Activated naive CD4-positive, alpha-beta T cell treated with anti-CD3 and anti-CD28 coated beads, Interleukin-2, amount 50 U/mL, for 16 hours (primary cell): ENCODE data around the gene ZSCAN5B.
"Not testable (repeated sequence)": the region's sequence is repeated elsewhere in the genome, so short reads cannot be mapped to it uniquely, and the experiment has no call there.

Experiments
- DNase-seq: peaks from one replicate; pipeline ENCODE4 v3.0.0-alpha.2; 2020

ZSCAN5B gene

GRCh38 chr19:56175861-56176307, 21.7 kb downstream of the ZSCAN5B start, which contains the start of gene GALP:
Gene GALP, plus strand, starts transcription at chr19:56176008. Its CDS starts 1,101 bp downstream, at chr19:56177109.
- DNase-seq: not testable (repeated sequence)

GRCh38 chr19:56174550-56174949, 23.0 kb downstream of the ZSCAN5B start:
- DNase-seq: no peak

- no peak for DNase-seq
These were observed 23.5 kb downstream of the ZSCAN5B start for GRCh38 chr19:56174086-56174485.

GRCh38 chr19:56170261-56170660, 27.3 kb downstream of the ZSCAN5B start:
- no peak for DNase-seq

- DNase-seq: no peak
These were observed 30.5 kb downstream of the ZSCAN5B start for GRCh38 chr19:56167064-56167578.

GRCh38 chr19:56163097-56163496, 34.5 kb downstream of the ZSCAN5B start:
- DNase-seq: no peak

GRCh38 chr19:56162258-56162657, 35.3 kb downstream of the ZSCAN5B start:
- DNase-seq: no peak

GRCh38 chr19:56161534-56161933, 36.0 kb downstream of the ZSCAN5B start:
- no peak for DNase-seq

- no peak for DNase-seq
These were observed 37.8 kb downstream of the ZSCAN5B start for GRCh38 chr19:56159622-56160271.

- DNase-seq: no peak
These were observed 38.5 kb downstream of the ZSCAN5B start for GRCh38 chr19:56159009-56159559.

- no peak for DNase-seq
These were observed 39.3 kb downstream of the ZSCAN5B start for GRCh38 chr19:56158170-56158757.

- no peak for DNase-seq
These were observed 40.8 kb downstream of the ZSCAN5B start for GRCh38 chr19:56156768-56157167.

- DNase-seq: no peak
These were observed 42.4 kb downstream of the ZSCAN5B start for GRCh38 chr19:56155124-56155687.

- no peak for DNase-seq
These were observed 44.1 kb downstream of the ZSCAN5B start for GRCh38 chr19:56153507-56153906.

- no peak for DNase-seq
These were observed 44.9 kb downstream of the ZSCAN5B start for GRCh38 chr19:56152644-56153043.

- no peak for DNase-seq
These were observed 47.2 kb downstream of the ZSCAN5B start for GRCh38 chr19:56150358-56150757.

- DNase-seq: no peak
These were observed 47.9 kb downstream of the ZSCAN5B start for GRCh38 chr19:56149656-56150038.

GRCh38 chr19:56148955-56149655, 48.5 kb downstream of the ZSCAN5B start:
- DNase-seq: not testable (repeated sequence)

GRCh38 chr19:56148096-56148495, 49.5 kb downstream of the ZSCAN5B start:
- no peak for DNase-seq

GRCh38 chr19:56147307-56147706, 50.3 kb downstream of the ZSCAN5B start:
- DNase-seq: no peak

- DNase-seq: no peak
These were observed 50.7 kb downstream of the ZSCAN5B start for GRCh38 chr19:56146904-56147303.

GRCh38 chr19:56145698-56146097, 51.9 kb downstream of the ZSCAN5B start:
- no peak for DNase-seq

- no peak for DNase-seq
These were observed 52.8 kb downstream of the ZSCAN5B start for GRCh38 chr19:56144831-56145230.
